Measurements from ENCODE around the gene CSRP1. TPM values are rescaled to one million over a fixed set of nuclear protein-coding genes. Genes with fewer than 3 reads are reported as not detected.

Gene CSRP1
- total and polyA plus RNA-seq, 9 of the 15 experiments (the other 6 are each of a cell fraction or from before 2014, with no cell fraction given) = 6.8 to 39.4 (median 23.7) TPM

DNA sequence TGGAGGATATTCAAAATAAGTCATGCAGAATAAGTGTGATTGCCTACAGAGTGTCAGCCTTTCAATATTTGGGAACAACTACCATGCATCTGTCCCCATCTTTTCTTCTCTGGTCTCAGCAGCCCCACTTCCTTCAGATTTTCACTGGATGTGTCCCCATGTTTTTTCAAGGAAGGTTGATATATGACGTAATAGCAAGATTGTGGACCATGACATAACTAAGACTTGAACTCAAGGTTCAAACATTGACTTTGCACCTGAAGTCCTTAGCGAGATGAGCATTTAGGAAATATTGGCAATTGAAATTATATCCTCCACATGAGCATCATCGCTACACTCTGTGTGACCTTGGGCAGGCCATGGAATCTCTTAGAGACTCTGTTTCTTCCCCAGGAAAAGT, 37.8 kb upstream of the CSRP1 start:
- Histone ChIP-seq H2AFZ (ENCODE audit: low read depth, low read length) (no peak overlapping the region), H3K36me3 (ENCODE audit: control insufficient read depth, insufficient read depth, low read length) (no peaks in the 10 kb centered on the region), H3K27me3 (ENCODE audit: control insufficient read depth in 2 of 2, insufficient read depth in 2 of 2, low read length in 2 of 2) (peaks cover 4 to 18% of the 10 kb centered on the region in 2 experiments; a peak in 3 of 5 replicates), H3K4me2 (ENCODE audit: insufficient read depth, low read length) (no peak overlapping the region), H3K79me2 (ENCODE audit: control insufficient read depth, insufficient read depth, low read length) (no peaks in the 10 kb centered on the region), H3K9me1 (ENCODE audit: control insufficient read depth, insufficient read depth, low read length) (no peaks in the 10 kb centered on the region), H3K9ac (ENCODE audit: insufficient read depth in 1 of 2, low read depth in 2 of 2, low read length in 2 of 2) (no peak overlapping the region), H3K4me1 (replicated peaks in 1 of 2; ENCODE audit: control insufficient read depth in 2 of 2, insufficient read depth in 2 of 2, low read length in 2 of 2) (peaks cover 6 to 7% of the 10 kb centered on the region in 2 experiments; a peak in 3 of 5 replicates), H3K9me3 (replicated peaks; ENCODE audit: control insufficient read depth, insufficient read depth, low read depth, low read length) (no peaks in the 10 kb centered on the region), H4K20me1 (replicated peaks; ENCODE audit: control insufficient read depth, insufficient read depth, low read length) (no peaks in the 10 kb centered on the region), H3K4me3 (no peak overlapping the region), H3K27ac (ENCODE audit: extremely low read depth, low read depth, low read length) (no peak overlapping the region)
- WGBS (ENCODE audit: insufficient coverage, low coverage, missing lambda C conversion rate) = 45% methylated on average over 3 of the region's 3 CpGs
- ChIA-PET CTCF (ENCODE audit: low intra/inter-chr PET ratio) (no interaction called here), POLR2A (interaction anchor here (1.1 to 1.7 kb wide), 2 partner anchors 9 to 41 kb away, joined by 4 to 7 read pairs; no protein-coding TSS in a partner anchor)
- in situ Hi-C loops (cut with MboI) = no loop called here
- no peak for FAIRE-seq
- ATAC-seq = no peak
- no peak for DNase-seq (ENCODE audit: extremely low read depth in 1 of 4, low spot score in 3 of 4)
- no TSS peak for BruUV-seq (replicated peaks)
- intact Hi-C loops (cut with micrococcal nuclease) = no loop called here
- no peak for TF ChIP-seq SMAD3 (CRISPR knock-in tag; conservative IDR thresholded peaks at IDR 0.05)
- TF ChIP-seq MED1 (CRISPR knock-in tag; IDR thresholded peaks at IDR 0.05; ENCODE audit: borderline replicate concordance) = no peak
- TF ChIP-seq POLR2AphosphoS5 (IDR thresholded peaks at IDR 0.05; ENCODE audit: control insufficient read depth, insufficient read depth, low read depth, low read length) = no peak
- TF ChIP-seq RNF219 (CRISPR knock-in tag; IDR thresholded peaks at IDR 0.05) = no peak
- TF ChIP-seq SMAD4 (CRISPR knock-in tag; conservative IDR thresholded peaks at IDR 0.05) = no peak
- no peak for TF ChIP-seq STAT5B (CRISPR knock-in tag; IDR thresholded peaks at IDR 0.05)
- TF ChIP-seq ZNF717 (CRISPR knock-in tag; IDR thresholded peaks at IDR 0.05) = no peak
- TF ChIP-seq YBX1 (IDR thresholded peaks at IDR 0.05) = no peak
- no peak for TF ChIP-seq JUNB (CRISPR knock-in tag; conservative IDR thresholded peaks at IDR 0.05)
- TF ChIP-seq DIDO1 (tag; IDR thresholded peaks at IDR 0.05; ENCODE audit: low read depth) = no peak
- TF ChIP-seq REST (IDR thresholded peaks at IDR 0.05; ENCODE audit: borderline replicate concordance) = no peak
- TF ChIP-seq REST (CRISPR knock-in tag; IDR thresholded peaks at IDR 0.05; ENCODE audit: low read depth) = no peak
- no peak for TF ChIP-seq ZNF436 (CRISPR knock-in tag; IDR thresholded peaks at IDR 0.05)
- TF ChIP-seq CBFB (CRISPR knock-in tag; IDR thresholded peaks at IDR 0.05) = no peak
- TF ChIP-seq PHTF2 (CRISPR knock-in tag; IDR thresholded peaks at IDR 0.05) = no peak
- TF ChIP-seq ZNF354B (CRISPR knock-in tag; IDR thresholded peaks at IDR 0.05) = no peak
